ENCODE results near the gene XNDC1N.

XNDC1N gene, protein sequence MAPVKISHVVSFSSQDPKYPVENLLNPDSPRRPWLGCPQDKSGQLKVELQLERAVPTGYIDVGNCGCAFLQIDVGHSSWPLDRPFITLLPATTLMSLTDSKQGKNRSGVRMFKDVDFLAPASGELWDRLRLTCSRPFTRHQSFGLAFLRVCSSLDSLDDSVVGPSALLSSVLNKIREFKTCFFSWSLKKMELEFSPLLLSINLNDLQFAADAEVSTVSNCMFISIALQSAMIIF

DNA sequence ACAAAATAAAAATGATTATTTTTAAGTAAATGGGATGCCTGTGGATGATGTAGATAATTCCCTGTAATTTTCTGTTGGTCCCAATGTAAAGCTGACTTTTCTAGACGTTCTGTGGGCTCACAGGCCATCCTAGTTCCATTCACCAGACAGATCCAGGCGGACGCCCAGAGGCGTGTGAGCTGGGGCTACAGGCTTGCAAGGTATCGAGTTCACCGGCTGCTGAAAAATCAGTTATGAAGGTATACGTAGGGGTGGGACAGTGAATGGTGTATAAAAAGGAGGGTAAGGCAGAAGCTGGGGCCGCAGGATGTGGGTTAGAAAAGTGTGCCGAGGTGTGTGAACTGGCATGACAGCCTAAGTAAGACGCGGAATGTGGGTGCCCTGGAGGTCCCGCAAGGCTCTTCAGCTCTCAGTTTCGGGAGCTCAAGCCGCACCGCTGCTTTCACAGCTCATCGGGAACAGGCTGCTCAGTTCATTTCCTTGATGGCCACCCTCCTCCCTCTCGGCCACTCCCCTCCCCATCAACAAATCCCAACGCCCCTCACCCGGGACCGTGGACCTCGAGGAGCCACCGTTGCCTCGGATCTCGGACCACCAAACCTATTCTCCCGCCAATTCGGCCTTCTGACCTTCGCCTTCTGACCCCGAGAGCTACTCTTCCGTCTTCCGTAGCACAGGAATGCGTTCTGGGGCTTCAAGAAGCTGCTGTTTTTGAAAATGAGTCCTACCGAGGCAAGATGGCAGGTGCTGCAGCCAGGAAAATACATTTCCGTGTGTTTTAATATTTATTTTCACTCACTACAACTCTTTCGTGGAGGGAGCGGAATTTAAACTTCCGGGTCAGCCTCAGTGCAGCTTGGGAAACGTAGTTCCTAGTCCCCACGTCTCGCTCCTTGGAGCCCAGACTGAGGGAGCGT, at the start of gene XNDC1N:
Gene XNDC1N, minus strand, starts transcription at position 775 of the 917 bp plus-strand sequence. CDS start 5,241 bp downstream, outside the sequence.
- peak; percentile 5 to 50 for DNase-seq (ENCODE audit: low read depth in 2 of 2, low spot score in 1 of 2)

DNA sequence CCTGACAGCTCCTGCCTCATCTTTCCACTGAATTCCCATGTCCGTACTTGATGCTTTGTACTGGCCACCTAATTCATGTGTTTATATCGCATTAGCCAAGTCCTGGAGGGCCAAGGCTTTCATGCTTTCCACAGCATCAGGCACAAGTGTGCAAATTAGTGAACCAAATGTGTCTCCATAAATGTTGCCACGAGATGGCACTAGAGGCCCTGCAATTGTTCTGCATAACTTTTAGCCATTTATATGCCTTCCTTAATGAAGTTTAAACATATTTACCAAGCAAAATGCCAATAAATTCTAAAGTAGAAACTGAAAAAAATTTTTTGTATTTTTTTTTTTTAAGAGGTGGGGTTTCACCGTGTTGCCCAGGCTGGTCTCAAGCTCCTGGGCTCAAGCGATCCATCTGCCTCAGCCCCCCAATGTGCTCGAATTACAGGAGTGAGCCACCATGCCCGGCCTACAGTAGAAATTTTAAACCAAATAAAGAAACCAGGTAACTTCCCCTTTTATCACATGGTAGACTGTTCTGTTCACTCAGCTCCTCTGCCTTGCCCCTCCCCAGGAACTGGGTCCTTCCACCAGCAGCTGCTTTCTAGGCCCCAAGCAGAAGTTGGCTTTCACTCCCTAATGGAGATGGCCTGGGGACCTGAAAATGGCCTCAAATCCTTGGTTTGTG, 49.5 kb upstream of the XNDC1N start:
- peak in 1 of 2 donors; percentile 39 for DNase-seq (ENCODE audit: low read depth in 2 of 2, low spot score in 1 of 2)

DNA sequence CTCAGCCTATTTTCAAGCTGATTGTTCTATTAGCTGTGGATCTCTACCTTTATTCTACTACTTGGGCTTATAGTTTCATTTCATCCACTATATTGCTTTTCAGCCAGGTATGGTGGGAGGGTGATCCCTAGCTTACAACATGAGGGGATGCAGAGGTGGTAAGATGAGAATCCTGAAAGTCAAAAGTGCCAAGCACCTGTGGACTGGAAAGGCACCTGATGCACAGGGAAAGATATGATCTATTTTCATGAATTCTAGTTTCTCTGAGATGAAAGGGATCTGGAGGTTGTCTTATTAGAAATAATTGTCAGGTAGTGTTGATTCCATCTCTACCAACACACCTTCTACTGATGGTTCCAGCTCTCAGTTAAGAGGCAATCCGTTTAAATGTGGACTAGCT, 48.7 kb upstream of the XNDC1N start:
- no peak for DNase-seq (ENCODE audit: low read depth in 2 of 2, low spot score in 1 of 2)

DNA sequence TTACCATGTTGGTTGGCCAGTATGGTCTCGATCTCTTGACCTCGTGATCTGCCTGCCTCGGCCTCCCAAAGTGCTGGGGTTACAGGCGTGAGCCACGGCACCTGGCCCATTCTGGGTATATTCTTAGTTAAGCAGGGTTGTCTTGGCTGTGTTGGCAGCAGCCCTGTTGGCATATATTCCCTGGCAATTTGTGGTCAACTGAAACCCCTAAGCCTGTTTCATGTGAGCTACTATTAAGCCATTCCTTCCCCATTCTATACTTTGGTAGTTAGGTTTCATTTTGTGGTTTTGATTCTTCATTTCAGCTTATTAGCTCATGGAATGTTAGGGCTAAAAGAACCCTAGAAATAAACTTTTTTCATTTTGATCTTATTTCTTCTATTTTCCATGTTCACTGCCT, 48.2 kb upstream of the XNDC1N start:
- no peak for DNase-seq (ENCODE audit: low read depth in 2 of 2, low spot score in 1 of 2)

GRCh38 chr11:71971680-71972079, 43.3 kb upstream of the XNDC1N start:
- no peak for DNase-seq (ENCODE audit: low read depth in 2 of 2, low spot score in 1 of 2)

DNA sequence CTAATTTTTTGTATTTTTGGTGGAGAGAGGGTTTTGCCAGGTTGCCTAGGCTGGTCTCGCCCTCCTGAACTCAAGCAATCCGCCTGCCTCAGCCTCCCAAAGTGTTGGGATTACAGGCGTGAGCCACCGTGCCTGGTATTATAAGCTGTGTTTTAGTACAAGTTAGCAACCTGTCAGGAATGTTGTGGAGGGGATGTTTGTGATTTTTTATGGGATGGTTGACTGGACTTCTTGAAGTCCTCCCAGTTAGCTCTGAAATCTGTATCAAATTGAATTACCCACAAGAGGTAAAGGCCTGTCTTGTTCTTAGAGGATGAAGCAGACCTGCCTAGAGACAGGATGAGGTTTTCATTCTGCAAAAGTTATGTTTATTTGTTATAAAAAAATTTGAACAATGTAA, 36.2 kb upstream of the XNDC1N start:
- DNase-seq (ENCODE audit: low read depth in 2 of 2, low spot score in 1 of 2), result no peak

DNA sequence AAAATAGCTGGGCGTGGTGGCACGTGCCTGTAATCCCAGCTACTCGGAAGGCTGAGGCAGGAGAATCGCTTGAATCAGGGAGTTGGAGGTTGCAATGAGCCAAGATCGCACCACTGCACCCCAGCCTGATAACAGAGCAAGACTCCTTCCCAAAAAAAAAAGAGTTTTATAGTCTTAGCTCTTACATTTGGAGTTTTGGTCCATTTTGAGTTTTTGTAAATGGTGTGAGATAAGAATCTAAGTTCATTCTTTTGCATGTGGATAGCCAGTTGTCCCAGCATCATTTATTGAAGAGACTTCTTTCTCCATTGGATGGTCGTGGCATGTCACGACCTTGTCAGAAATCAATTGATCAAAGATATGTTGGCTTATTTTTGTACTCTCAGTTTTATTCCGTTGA, 35.1 kb upstream of the XNDC1N start:
- no peak for DNase-seq (ENCODE audit: low read depth in 2 of 2, low spot score in 1 of 2)

DNA sequence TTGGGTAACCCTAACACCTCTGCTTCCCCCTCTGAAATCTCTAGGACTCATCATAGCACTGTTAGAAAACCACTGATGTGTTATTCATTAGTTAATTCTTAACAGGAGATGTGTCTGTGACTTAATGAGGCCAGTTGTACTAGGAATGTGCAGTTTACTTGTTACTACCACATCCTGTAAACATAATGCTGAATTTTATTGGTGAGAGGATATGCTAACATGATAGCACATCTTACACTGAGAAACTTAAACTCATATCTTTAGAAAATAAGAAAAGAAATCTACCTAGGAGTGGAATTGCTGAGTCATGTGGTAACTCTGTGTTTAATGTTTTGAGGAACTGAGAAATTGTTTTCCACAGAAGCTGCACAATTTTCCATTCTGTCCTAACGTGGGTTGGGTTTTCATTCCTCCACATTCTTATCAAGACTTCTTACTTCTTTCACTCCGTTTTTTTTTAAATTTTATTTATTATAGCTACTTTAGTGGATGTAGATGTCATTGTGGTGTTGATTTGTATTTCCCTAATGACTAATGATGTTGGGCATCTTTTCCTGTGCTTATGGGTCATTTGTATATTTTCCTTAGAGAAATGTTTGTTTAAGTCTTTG, 34.1 kb upstream of the XNDC1N start:
- no peak for DNase-seq (ENCODE audit: low read depth in 2 of 2, low spot score in 1 of 2)

- no peak for DNase-seq (ENCODE audit: low read depth in 2 of 2, low spot score in 1 of 2)
Observed at GRCh38 chr11:71955898-71956456, 27.6 kb upstream of the XNDC1N start.

DNA sequence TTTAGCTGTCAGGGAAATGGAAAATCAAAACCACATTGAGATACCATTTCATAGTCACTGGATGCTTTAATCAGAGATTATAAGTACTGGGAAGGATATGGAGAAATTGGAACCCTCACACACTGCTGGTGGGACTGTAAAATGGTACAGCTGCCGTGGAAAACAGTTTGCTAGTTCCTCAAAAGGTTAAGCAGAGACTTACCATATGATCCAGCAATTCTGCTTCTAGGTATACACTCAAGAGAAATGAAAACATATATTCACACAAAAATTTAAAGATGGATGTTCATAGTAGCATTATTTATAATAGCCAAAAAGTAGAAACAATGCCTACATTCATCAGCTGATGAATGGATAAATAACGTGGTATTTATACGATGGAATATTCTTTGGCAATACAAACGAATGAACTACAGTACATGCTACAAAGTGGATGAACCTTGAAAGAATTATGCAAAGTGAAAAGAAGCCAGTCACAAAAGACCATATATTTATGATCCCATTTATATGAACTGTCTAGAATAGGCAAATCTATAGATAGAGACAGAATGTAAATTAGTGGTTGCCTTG, 23.4 kb upstream of the XNDC1N start:
- no peak for DNase-seq (ENCODE audit: low read depth in 2 of 2, low spot score in 1 of 2)

DNA sequence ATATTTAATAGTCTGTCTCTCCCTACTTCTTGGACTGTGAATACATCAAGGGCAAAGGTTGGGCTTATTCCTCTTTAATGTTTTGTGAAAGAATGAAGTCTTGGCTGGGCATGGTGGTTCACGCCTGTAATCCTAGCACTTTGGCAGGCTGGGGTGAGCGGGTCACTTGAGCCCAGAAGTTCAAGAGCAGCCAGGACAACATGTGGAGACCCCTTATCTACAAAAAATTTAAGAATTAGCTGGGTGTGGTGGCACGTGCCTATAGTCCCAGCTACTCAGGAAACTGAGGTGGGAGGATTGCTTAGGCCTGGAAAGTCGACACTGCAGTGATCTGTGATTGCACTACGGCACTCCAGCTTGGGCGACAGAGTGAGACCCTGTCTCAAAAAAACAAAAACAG, 20.6 kb upstream of the XNDC1N start:
- no peak for DNase-seq (ENCODE audit: low read depth in 2 of 2, low spot score in 1 of 2)

- DNase-seq (ENCODE audit: low read depth in 2 of 2, low spot score in 1 of 2), result no peak
Observed at GRCh38 chr11:71948314-71949027, 20.1 kb upstream of the XNDC1N start.

DNA sequence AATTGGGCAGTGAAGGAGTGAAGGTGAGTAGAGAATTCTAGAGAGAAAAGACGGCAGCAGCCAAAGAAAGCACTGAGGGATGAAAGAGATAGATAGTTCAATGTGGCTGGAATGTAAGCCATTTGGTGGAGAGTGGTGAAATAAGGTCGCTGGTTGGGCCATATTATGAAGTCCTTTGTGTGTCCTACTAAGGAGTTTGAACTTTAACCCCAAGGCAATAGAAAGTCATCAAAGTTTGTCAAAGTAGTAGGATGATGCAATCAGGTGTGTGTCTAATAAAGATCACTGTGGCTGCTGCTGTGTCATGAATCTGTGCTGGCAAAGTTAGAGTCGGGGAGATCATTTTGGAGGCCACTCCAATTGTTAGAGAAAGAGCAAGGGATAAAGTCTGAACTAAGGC, 19.1 kb upstream of the XNDC1N start:
- DNase-seq (ENCODE audit: low read depth in 2 of 2, low spot score in 1 of 2), result no peak

GRCh38 chr11:71946144-71946571, 17.8 kb upstream of the XNDC1N start:
- DNase-seq (ENCODE audit: low read depth in 2 of 2, low spot score in 1 of 2), result no peak

GRCh38 chr11:71940561-71941219, 12.3 kb upstream of the XNDC1N start:
- DNase-seq (ENCODE audit: low read depth in 2 of 2, low spot score in 1 of 2), result no peak

DNA sequence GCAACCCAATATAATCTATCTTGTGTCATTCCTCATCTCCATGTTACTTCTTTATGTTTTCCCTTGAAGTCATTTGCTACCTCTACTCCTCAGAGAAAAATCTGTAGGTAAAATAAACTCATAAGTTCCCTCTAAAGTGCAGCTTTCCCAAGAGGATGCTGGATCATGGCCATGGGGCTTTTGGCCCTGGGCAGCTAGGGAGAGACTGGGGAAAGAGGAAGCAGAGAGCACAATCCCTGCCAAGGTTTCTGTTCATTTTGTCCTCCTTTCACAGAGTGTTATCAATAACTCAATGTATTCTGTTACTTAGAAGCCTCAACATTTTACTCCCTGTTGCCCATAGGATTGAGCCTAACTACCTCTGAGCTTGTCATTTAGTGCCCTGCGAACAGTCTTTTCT, 9.4 kb upstream of the XNDC1N start:
- no peak for DNase-seq (ENCODE audit: low read depth in 2 of 2, low spot score in 1 of 2)

GRCh38 chr11:71936825-71937224, 8.4 kb upstream of the XNDC1N start:
- no peak for DNase-seq (ENCODE audit: low read depth in 2 of 2, low spot score in 1 of 2)

- DNase-seq (ENCODE audit: low read depth in 2 of 2, low spot score in 1 of 2), result no peak
Observed at GRCh38 chr11:71935338-71935925, 7.0 kb upstream of the XNDC1N start.

GRCh38 chr11:71934213-71934612, 5.8 kb upstream of the XNDC1N start:
- no peak for DNase-seq (ENCODE audit: low read depth in 2 of 2, low spot score in 1 of 2)

Data from stimulated activated CD8-positive, alpha-beta memory T cell treated with anti-CD3 and anti-CD28 coated beads, Interleukin-4, amount 100 ng/mL, for 1 hour (primary cell).